K562 (cell line): Measurements from ENCODE around the gene IGFALS. TPM values are rescaled to one million over a fixed set of nuclear protein-coding genes. Genes with fewer than 3 reads are reported as not detected.

Experiments
- BRF1 ChIP-seq: IDR thresholded peaks from 3 replicates; pipeline ENCODE4 v1.6.1; 2011; ENCODE audit warnings: borderline replicate concordance, mild to moderate bottlenecking; ENCODE audit not compliant: insufficient read length; ENCODE audit errors: extremely low read depth
- ILF3 ChIP-seq: fragments of 450-650 bp; IDR thresholded peaks from 2 replicates; pipeline ENCODE4 v1.6.1; 2018; ENCODE audit warnings: antibody characterized with exemption, mild to moderate bottlenecking, moderate library complexity, borderline replicate concordance
- SMAD4 ChIP-seq: fragments of 250-450 bp; sonication (Bioruptor Pico); conservative IDR thresholded peaks from 2 replicates; pipeline ENCODE4 v1.8.0; 2021; ENCODE audit warnings: inconsistent platforms, mild to moderate bottlenecking, moderate library complexity
- SMARCB1 ChIP-seq: IDR thresholded peaks from 2 replicates; pipeline ENCODE4 v1.6.1; 2011; ENCODE audit warnings: improper control_type of control experiment, low read depth; ENCODE audit not compliant: insufficient read length
- ZBTB7A ChIP-seq: IDR thresholded peaks from 2 replicates; pipeline ENCODE4 v1.6.1; 2011; ENCODE audit warnings: low read depth, mild to moderate bottlenecking, low read length, moderate library complexity, borderline replicate concordance; ENCODE audit not compliant: control insufficient read depth
- polyA plus RNA-seq, 8 experiments: library from polyadenylated mRNA; depleted of rRNA in 4 of 8; stranded (reverse) in 5 of 8; unstranded in 3 of 8; fragments of >200 nt; fragmentation: Nextera tagmentation in 2 of 8; fragmentation: Illumina TruSeq in 1 of 8; extraction: Ambion mirVana in 2 of 8; extraction: Trizol in 1 of 8; gene quantifications; 2 replicates each; pipeline versions ENCODE4 v1.2.1 to v1.2.3, GENCODE V29; 2011 to 2014; ENCODE audit warnings: inconsistent platforms in 1 of 8, missing spikeins in 1 of 8
- total RNA-seq, 7 experiments: library from RNA; depleted of rRNA in 6 of 7; stranded (reverse); fragments of >200 nt in 6 of 7; fragmentation: Illumina TruSeq in 2 of 7; extraction: Trizol in 2 of 7; gene quantifications; 2 replicates each; pipeline versions ENCODE4 v1.2.1 to v1.2.3, GENCODE V29; 2011 to 2021; ENCODE audit warnings: low replicate concordance in 1 of 7
- TF ChIP-seq, protein P1 (sequence below), 2 experiments: fragments of 450-650 bp; formaldehyde crosslinking in 1 of 2; IDR thresholded peaks; 2 replicates each; pipeline versions ENCODE4 v1.4.0 to v1.6.1; 2014 to 2020; ENCODE audit warnings: mild to moderate bottlenecking in 2 of 2, borderline replicate concordance in 1 of 2, low read depth in 1 of 2
- TF ChIP-seq, protein P2 (sequence below): fragments of 250-450 bp; sonication (Bioruptor Pico); IDR thresholded peaks from 2 replicates; pipeline ENCODE4 v1.9.0; 2021; ENCODE audit warnings: mild to moderate bottlenecking, inconsistent platforms
- TF ChIP-seq, protein P3 (sequence below), 2 experiments: IDR thresholded peaks; 2 replicates each; pipeline ENCODE4 v1.6.1; 2011; ENCODE audit warnings: borderline replicate concordance in 1 of 2, control low read depth in 1 of 2, low read depth in 1 of 2, low read length in 1 of 2, mild to moderate bottlenecking in 1 of 2, mixed read lengths in 1 of 2, moderate library complexity in 1 of 2; ENCODE audit not compliant: insufficient read depth in 1 of 2, insufficient read length in 1 of 2, poor library complexity in 1 of 2, severe bottlenecking in 1 of 2; ENCODE audit errors: extremely low read depth in 1 of 2
- TF ChIP-seq, protein P4 (sequence below): sonication (generic); formaldehyde crosslinking; IDR thresholded peaks from 2 replicates; pipeline ENCODE4 v1.8.0; 2022; ENCODE audit warnings: missing genetic modification reagents, mild to moderate bottlenecking, moderate library complexity, borderline replicate concordance

The IGFALS gene
- total and polyA plus RNA-seq, 9 of the 15 experiments (the other 6 are each of a cell fraction or from before 2014, with no cell fraction given) = not detected

DNA sequence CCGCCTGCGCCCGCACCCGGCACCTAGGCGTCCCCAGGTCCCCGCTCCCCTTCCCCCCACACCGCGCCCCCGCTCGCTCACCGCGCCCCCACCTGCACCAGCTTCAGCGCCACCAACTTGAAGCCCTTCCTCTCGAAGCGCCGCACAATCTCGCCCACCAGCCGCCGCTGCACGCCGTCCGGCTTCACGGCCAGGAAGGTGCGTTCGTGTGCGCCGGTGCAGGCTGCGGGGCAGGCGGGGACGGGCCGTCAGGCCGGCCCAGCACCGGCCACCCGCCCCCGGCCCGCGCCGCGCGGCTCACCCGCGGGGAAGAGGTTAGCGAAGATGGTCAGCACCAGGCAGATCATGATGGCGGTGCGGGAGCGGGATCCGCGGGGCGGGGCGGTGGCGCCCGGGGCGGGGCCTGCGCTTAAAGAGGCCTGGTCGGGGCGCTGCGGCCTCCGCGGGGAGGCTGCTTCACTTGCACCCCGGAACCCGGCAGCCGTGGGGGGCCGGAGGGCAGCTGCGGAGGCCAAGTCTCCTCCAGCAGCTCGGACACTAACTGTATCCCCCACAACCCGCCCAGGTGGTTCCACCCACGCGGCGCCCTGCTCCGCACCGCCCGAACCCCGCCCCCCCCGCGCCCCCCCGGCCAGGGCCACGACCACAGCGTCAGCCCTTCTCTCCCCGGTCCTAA lies 22.2 kb downstream of the IGFALS start, which contains the start of gene NME3 (continued):
- TF ChIP-seq, protein P1, sequence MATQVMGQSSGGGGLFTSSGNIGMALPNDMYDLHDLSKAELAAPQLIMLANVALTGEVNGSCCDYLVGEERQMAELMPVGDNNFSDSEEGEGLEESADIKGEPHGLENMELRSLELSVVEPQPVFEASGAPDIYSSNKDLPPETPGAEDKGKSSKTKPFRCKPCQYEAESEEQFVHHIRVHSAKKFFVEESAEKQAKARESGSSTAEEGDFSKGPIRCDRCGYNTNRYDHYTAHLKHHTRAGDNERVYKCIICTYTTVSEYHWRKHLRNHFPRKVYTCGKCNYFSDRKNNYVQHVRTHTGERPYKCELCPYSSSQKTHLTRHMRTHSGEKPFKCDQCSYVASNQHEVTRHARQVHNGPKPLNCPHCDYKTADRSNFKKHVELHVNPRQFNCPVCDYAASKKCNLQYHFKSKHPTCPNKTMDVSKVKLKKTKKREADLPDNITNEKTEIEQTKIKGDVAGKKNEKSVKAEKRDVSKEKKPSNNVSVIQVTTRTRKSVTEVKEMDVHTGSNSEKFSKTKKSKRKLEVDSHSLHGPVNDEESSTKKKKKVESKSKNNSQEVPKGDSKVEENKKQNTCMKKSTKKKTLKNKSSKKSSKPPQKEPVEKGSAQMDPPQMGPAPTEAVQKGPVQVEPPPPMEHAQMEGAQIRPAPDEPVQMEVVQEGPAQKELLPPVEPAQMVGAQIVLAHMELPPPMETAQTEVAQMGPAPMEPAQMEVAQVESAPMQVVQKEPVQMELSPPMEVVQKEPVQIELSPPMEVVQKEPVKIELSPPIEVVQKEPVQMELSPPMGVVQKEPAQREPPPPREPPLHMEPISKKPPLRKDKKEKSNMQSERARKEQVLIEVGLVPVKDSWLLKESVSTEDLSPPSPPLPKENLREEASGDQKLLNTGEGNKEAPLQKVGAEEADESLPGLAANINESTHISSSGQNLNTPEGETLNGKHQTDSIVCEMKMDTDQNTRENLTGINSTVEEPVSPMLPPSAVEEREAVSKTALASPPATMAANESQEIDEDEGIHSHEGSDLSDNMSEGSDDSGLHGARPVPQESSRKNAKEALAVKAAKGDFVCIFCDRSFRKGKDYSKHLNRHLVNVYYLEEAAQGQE (IDR thresholded peaks at IDR 0.05; ENCODE audit: borderline replicate concordance) = no peak
- TF ChIP-seq, protein P1 (CRISPR knock-in tag; IDR thresholded peaks at IDR 0.05; ENCODE audit: low read depth) = 0 out of 2 replicates have a peak, but pooled peaks have one; percentile 29
- TF ChIP-seq ILF3 = peak; percentile 28; the same call in 1 of the 2 replicates
- TF ChIP-seq, protein P2, sequence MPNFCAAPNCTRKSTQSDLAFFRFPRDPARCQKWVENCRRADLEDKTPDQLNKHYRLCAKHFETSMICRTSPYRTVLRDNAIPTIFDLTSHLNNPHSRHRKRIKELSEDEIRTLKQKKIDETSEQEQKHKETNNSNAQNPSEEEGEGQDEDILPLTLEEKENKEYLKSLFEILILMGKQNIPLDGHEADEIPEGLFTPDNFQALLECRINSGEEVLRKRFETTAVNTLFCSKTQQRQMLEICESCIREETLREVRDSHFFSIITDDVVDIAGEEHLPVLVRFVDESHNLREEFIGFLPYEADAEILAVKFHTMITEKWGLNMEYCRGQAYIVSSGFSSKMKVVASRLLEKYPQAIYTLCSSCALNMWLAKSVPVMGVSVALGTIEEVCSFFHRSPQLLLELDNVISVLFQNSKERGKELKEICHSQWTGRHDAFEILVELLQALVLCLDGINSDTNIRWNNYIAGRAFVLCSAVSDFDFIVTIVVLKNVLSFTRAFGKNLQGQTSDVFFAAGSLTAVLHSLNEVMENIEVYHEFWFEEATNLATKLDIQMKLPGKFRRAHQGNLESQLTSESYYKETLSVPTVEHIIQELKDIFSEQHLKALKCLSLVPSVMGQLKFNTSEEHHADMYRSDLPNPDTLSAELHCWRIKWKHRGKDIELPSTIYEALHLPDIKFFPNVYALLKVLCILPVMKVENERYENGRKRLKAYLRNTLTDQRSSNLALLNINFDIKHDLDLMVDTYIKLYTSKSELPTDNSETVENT (CRISPR knock-in tag) = peak; percentile 30; the same call in 1 of the 2 replicates
- no peak for TF ChIP-seq SMAD4 (CRISPR knock-in tag)
- TF ChIP-seq, protein P3, sequence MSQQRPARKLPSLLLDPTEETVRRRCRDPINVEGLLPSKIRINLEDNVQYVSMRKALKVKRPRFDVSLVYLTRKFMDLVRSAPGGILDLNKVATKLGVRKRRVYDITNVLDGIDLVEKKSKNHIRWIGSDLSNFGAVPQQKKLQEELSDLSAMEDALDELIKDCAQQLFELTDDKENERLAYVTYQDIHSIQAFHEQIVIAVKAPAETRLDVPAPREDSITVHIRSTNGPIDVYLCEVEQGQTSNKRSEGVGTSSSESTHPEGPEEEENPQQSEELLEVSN (IDR thresholded peaks at IDR 0.05; ENCODE audit: borderline replicate concordance in 1 of 2, extremely low read depth in 1 of 2, insufficient read depth in 1 of 2, insufficient read length in 1 of 2, low read depth in 1 of 2, low read length in 1 of 2, poor library complexity in 1 of 2, severe bottlenecking in 1 of 2) = peak in 1 of 2 experiments; percentile 10
- TF ChIP-seq ZBTB7A = peak; percentile 69; the same call in 1 of the 2 replicates
- TF ChIP-seq, protein P4, sequence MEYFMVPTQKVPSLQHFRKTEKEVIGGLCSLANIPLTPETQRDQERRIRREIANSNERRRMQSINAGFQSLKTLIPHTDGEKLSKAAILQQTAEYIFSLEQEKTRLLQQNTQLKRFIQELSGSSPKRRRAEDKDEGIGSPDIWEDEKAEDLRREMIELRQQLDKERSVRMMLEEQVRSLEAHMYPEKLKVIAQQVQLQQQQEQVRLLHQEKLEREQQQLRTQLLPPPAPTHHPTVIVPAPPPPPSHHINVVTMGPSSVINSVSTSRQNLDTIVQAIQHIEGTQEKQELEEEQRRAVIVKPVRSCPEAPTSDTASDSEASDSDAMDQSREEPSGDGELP (CRISPR knock-in tag) = peak; percentile 25; the same call in 1 of the 2 replicates
- TF ChIP-seq SMARCB1 = no peak
- no peak for TF ChIP-seq BRF1
